ENCODE measurements around the gene GJB6.
A peak's percentile ranks its signal among the peaks of the same experiment; 100 is the strongest.

The GJB6 gene

DNA sequence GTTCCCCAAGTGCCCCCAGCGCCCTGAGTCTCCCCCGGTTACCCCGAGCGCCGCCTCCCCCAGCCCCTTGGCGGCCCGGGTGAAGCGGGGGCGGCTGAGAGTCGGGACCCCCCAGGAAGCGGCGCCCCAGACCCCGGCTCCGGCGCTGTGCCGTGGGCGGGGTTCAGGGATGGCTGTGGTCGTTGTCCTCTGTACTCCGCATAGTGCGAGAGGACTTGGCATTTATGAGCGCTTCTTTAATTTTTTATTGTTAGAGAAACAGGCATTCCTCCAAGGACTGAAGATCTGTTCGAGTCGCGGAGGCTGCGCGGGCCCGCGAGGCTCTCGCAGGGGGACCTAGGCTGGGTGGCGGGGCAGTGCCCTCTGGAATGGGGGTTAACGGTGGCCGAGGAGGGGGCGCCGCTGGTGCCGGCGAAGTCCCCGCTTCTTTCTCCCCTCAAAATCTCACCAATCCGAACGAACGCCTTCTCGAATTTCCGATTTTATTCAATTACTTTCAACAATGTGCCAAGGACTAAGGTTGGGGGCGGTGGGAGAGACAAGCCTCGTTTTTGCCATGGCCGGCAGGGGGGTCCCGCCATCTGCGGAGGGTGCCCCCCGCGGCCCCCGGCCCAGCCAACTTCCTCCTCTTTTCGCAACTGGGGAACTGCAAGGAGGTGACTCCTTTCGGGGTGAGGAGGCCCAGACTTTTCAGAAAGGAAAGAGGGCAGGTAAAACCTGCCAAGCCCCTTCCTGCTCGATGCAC is 38.8 kb downstream of the GJB6 start:
- H3K4me3 ChIP-seq (ENCODE audit: low read length) = peak overlapping the region; percentile 60
- no peak overlapping the region for H3K9ac ChIP-seq (ENCODE audit: low read length)
- peaks cover 20% of the 10 kb centered on the region for H3K4me1 ChIP-seq (ENCODE audit: control insufficient read depth, insufficient read depth, low read length)
- no peaks in the 10 kb centered on the region for H3K9me3 ChIP-seq (ENCODE audit: control insufficient read depth, low read length)
- H3K27me3 ChIP-seq (replicated peaks; ENCODE audit: control insufficient read depth, insufficient read depth, low read length) = peaks cover 26% of the 10 kb centered on the region
- H3K36me3 ChIP-seq (ENCODE audit: control insufficient read depth, insufficient read depth, low read length, severe bottlenecking) = no peaks in the 10 kb centered on the region
- peak; percentile 25 for DNase-seq (ENCODE audit: low read depth)

GRCh38 chr13:20192836-20193161 is 39.3 kb downstream of the GJB6 start, which contains the start of gene GJB2:
Gene GJB2 (minus strand): TSS chr13:20192938. CDS start chr13:20189581, 3,357 bp downstream.
- peaks cover 26% of the 10 kb centered on the region for H3K27me3 ChIP-seq (replicated peaks; ENCODE audit: control insufficient read depth, insufficient read depth, low read length)
- peak within 1 kb of the TSS; percentile 77 for H3K4me3 ChIP-seq (ENCODE audit: low read length)
- H3K4me1 ChIP-seq (ENCODE audit: control insufficient read depth, insufficient read depth, low read length) = peaks cover 20% of the 10 kb centered on the region
- H3K36me3 ChIP-seq (ENCODE audit: control insufficient read depth, insufficient read depth, low read length, severe bottlenecking) = no peaks in the 10 kb centered on the region
- DNase-seq (ENCODE audit: low read depth) = no peak
- H3K9me3 ChIP-seq (ENCODE audit: control insufficient read depth, low read length) = no peaks in the 10 kb centered on the region
- peak within 1 kb of the TSS; percentile 31 for H3K9ac ChIP-seq (ENCODE audit: low read length)

DNA sequence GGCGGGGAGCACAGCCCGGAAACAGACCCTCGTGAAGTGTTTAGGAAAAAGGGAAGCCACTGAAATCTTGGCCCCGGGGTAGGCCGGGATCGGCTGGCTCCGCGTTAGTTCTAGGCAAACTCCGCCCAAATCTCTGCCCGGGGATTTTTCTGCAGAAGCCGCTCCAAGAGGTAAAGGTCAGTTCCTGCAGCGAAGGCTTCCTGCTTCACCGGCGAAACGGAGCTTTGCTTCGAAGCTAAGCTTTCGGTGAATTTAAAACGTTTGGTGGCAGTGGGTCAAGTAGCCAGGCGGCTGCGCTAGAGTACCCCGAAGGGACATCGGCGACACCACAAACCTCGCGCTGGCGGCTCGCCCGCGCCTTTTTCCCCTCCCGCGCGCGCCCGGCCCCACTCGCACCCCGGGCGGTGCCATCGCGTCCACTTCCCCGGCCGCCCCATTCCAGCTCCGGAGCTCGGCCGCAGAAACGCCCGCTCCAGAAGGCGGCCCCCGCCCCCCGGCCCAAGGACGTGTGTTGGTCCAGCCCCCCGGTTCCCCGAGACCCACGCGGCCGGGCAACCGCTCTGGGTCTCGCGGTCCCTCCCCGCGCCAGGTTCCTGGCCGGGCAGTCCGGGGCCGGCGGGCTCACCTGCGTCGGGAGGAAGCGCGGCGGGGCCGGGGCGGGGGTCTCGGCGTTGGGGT is 39.8 kb downstream of the GJB6 start:
- H3K9me3 ChIP-seq (ENCODE audit: control insufficient read depth, low read length) = no peaks in the 10 kb centered on the region
- H3K27me3 ChIP-seq (replicated peaks; ENCODE audit: control insufficient read depth, insufficient read depth, low read length) = peaks cover 26% of the 10 kb centered on the region
- peaks cover 20% of the 10 kb centered on the region for H3K4me1 ChIP-seq (ENCODE audit: control insufficient read depth, insufficient read depth, low read length)
- no peaks in the 10 kb centered on the region for H3K36me3 ChIP-seq (ENCODE audit: control insufficient read depth, insufficient read depth, low read length, severe bottlenecking)
- peak; percentile 28 for DNase-seq (ENCODE audit: low read depth)
- H3K9ac ChIP-seq (ENCODE audit: low read length) = peak overlapping the region; percentile 31
- peak overlapping the region; percentile 77 for H3K4me3 ChIP-seq (ENCODE audit: low read length)

DNA sequence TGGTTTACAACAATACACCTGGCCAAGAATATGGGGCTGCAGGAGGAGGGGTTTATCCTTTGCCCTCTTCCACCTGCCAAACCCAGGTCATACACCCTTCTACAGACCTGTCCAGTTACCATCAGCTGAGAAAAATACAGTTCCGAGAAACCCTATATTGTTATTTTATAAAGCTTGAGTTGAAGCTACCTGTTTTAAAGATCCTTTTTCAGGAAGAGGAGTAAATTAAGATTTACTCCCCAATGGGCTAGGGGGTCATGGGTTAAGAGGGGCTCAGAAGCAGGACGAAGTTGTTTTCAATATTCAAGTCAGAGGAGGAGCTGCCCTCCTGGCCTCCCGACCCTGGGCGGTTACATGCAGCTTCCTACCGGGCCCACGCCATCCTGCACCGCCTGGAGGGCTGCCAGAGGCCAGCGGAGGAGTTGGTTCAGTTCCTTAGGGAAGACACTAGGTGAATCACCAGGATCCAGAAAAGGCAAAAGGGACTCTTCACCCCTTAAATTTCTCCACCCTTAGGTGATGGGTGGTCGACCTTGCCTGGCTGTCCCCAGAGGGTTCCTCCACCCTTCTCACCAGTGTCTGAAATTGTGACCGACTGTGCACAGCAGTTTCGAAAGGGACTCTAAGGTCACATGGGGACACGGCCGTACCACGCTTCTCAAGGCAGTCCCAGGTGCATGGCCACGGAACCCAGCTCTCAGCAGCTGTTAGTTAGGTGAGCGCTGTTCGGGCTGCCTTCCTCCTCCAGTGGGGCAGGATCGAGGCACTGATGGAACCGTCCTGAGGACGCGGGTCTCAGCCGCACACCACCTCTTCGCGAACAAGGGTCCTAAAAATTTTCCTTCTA is 40.6 kb downstream of the GJB6 start:
- no peak for DNase-seq (ENCODE audit: low read depth)
- Histone ChIP-seq H3K4me3 (ENCODE audit: low read length) (peak overlapping the region; percentile 77), H3K9me3 (ENCODE audit: control insufficient read depth, low read length) (no peaks in the 10 kb centered on the region), H3K36me3 (ENCODE audit: control insufficient read depth, insufficient read depth, low read length, severe bottlenecking) (no peaks in the 10 kb centered on the region), H3K4me1 (ENCODE audit: control insufficient read depth, insufficient read depth, low read length) (peaks cover 17% of the 10 kb centered on the region), H3K27me3 (replicated peaks; ENCODE audit: control insufficient read depth, insufficient read depth, low read length) (peaks cover 26% of the 10 kb centered on the region), H3K9ac (ENCODE audit: low read length) (peak overlapping the region; percentile 31)

- Histone ChIP-seq H3K9me3 (ENCODE audit: control insufficient read depth, low read length) (no peaks in the 10 kb centered on the region), H3K4me1 (ENCODE audit: control insufficient read depth, insufficient read depth, low read length) (peaks cover 17% of the 10 kb centered on the region), H3K9ac (ENCODE audit: low read length) (no peak overlapping the region), H3K27me3 (replicated peaks; ENCODE audit: control insufficient read depth, insufficient read depth, low read length) (peaks cover 26% of the 10 kb centered on the region), H3K4me3 (ENCODE audit: low read length) (no peak overlapping the region), H3K36me3 (ENCODE audit: control insufficient read depth, insufficient read depth, low read length, severe bottlenecking) (no peaks in the 10 kb centered on the region)
- peak; percentile 16 for DNase-seq (ENCODE audit: low read depth)
Measured at GRCh38 chr13:20190481-20191310, 41.4 kb downstream of the GJB6 start.

GRCh38 chr13:20190076-20190475 is 42.0 kb downstream of the GJB6 start:
- peaks cover 17% of the 10 kb centered on the region for H3K4me1 ChIP-seq (ENCODE audit: control insufficient read depth, insufficient read depth, low read length)
- no peak for DNase-seq (ENCODE audit: low read depth)
- H3K27me3 ChIP-seq (replicated peaks; ENCODE audit: control insufficient read depth, insufficient read depth, low read length) = peaks cover 20% of the 10 kb centered on the region
- H3K36me3 ChIP-seq (ENCODE audit: control insufficient read depth, insufficient read depth, low read length, severe bottlenecking) = no peaks in the 10 kb centered on the region
- H3K9ac ChIP-seq (ENCODE audit: low read length) = no peak overlapping the region
- no peak overlapping the region for H3K4me3 ChIP-seq (ENCODE audit: low read length)
- H3K9me3 ChIP-seq (ENCODE audit: control insufficient read depth, low read length) = no peaks in the 10 kb centered on the region

- no peak for DNase-seq (ENCODE audit: low read depth)
Measured at GRCh38 chr13:20188667-20189553, 43.2 kb downstream of the GJB6 start.

DNA sequence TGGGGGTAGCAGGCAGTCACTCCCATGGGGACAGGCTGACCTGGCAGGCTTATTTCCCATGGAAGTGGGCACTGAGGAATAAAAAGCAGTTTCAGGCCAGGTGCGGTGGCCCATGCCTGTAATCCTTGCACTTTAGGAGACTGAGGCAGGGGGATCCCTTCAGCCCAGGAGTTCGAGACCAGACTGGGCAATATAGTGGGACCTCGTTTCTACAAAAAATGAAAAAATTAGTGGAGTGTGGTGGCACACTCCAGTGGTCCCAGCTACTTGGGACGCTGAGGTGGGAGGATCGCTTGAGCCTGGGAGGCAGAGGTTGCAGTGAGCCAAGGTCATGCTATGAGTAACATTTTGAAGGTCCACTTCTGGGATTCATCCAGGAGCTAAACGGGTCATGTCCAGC is 45.3 kb downstream of the GJB6 start:
- DNase-seq (ENCODE audit: low read depth) = no peak
- H3K36me3 ChIP-seq (ENCODE audit: control insufficient read depth, insufficient read depth, low read length, severe bottlenecking) = no peaks in the 10 kb centered on the region
- no peak overlapping the region for H3K9ac ChIP-seq (ENCODE audit: low read length)
- peaks cover 3% of the 10 kb centered on the region for H3K4me1 ChIP-seq (ENCODE audit: control insufficient read depth, insufficient read depth, low read length)
- no peak overlapping the region for H3K4me3 ChIP-seq (ENCODE audit: low read length)
- no peaks in the 10 kb centered on the region for H3K27me3 ChIP-seq (replicated peaks; ENCODE audit: control insufficient read depth, insufficient read depth, low read length)
- H3K9me3 ChIP-seq (ENCODE audit: control insufficient read depth, low read length) = no peaks in the 10 kb centered on the region

More at GRCh38 chr13:20188667-20189553, 43.2 kb downstream of the GJB6 start:
- Histone ChIP-seq H3K9ac (ENCODE audit: low read length) (no peak overlapping the region), H3K9me3 (ENCODE audit: control insufficient read depth, low read length) (no peaks in the 10 kb centered on the region), H3K36me3 (ENCODE audit: control insufficient read depth, insufficient read depth, low read length, severe bottlenecking) (no peaks in the 10 kb centered on the region), H3K4me3 (ENCODE audit: low read length) (no peak overlapping the region), H3K4me1 (ENCODE audit: control insufficient read depth, insufficient read depth, low read length) (peaks cover 16% of the 10 kb centered on the region), H3K27me3 (replicated peaks; ENCODE audit: control insufficient read depth, insufficient read depth, low read length) (peaks cover 8% of the 10 kb centered on the region)

DNA sequence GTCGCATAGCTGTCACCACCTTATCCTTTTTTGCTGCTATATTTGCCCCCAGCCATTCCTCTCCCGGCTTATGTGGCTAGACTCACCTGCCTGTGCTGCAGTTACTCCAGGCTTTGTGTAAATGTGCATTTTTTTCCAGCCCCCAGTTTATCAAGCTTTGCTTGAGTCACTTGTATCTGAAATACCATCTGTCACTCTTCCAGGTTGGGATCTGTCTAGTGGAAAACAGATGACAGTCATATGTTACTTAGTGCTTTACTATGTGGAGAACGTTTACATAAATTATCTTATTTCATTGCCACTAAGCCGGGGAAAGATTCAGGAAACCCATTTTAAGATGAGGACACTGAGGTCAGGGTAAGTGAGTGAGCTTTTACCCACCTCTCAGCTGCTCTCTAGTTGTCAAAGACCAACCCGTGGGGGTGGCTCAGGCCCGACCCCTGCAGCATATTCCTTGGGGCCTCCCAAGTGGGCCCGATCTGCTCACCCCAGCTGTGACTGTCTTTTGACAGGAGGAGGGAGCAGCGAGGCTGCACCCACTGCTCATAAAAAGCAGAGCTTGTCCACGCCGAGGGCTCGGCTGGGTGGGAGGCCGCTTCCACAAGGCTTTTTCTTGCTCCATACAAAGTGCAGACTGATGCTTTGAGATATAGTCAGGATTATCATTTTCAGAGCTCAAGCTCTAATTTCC is 46.6 kb downstream of the GJB6 start:
- H3K4me3 ChIP-seq (ENCODE audit: low read length) = no peak overlapping the region
- no peaks in the 10 kb centered on the region for H3K9me3 ChIP-seq (ENCODE audit: control insufficient read depth, low read length)
- H3K36me3 ChIP-seq (ENCODE audit: control insufficient read depth, insufficient read depth, low read length, severe bottlenecking) = no peaks in the 10 kb centered on the region
- no peaks in the 10 kb centered on the region for H3K27me3 ChIP-seq (replicated peaks; ENCODE audit: control insufficient read depth, insufficient read depth, low read length)
- H3K4me1 ChIP-seq (ENCODE audit: control insufficient read depth, insufficient read depth, low read length) = no peaks in the 10 kb centered on the region
- DNase-seq (ENCODE audit: low read depth) = no peak
- no peak overlapping the region for H3K9ac ChIP-seq (ENCODE audit: low read length)
